Measurements from ENCODE around the gene ZER1.

The ZER1 gene

DNA sequence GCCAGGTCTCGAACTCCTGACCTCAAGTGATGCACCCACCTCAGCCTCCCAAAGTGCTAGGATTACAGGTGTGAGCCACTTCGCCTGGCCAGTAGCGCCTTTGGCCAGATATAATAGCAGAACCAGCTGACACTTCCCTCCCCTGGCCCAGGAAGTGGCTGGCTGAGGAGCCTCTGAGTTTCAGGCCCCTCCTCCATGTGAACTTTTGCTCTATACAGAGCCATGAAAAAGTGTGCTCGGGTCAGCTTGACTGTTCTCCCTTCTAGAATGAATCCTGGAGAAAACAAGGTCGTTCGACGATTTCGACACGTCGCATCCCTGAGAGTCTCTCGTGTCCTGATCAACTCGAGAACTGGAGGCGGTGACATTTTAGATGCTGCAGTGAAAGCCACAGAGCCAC, 39.2 kb downstream of the ZER1 start:
- DNase-seq: no peak

DNA sequence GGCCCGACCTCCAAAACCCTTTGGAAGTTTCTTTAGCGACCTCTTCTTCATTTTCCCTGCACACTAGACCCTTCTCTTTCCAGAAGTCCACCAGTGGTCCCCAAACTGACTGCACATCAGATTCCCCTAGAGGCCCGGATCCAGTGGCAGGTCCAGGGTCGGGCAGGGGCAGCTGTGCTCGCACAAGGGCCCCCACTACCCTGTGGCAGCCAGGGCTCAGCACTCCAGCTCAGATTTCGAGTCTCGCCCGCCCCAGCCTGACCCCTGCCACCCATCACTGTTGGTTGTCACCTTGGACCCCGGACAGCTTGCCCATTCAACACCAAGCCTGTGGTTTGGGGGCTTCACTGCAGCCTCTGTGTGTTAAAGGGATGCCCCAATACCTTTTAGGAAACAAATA, 40.0 kb downstream of the ZER1 start:
- no peak for DNase-seq

DNA sequence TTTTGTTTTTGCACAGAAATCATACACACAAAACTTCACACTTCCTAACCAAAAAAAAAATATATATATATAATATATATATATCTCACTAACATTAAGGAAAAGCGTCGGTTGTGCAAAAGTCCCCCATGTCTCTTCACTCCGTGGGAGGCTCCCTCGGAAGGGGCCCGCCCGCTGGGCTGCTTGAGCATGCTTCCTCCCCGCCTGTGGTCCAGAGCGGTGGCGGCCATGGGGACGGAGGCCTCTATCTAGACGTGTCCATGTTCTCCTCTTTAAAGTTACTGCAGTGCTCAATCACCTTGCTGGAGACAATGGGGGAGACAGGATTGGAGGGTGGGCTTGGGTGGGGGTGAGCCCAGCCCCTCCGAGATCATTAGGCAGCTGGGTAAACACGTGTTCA, 40.6 kb downstream of the ZER1 start:
- no peak for DNase-seq

DNA sequence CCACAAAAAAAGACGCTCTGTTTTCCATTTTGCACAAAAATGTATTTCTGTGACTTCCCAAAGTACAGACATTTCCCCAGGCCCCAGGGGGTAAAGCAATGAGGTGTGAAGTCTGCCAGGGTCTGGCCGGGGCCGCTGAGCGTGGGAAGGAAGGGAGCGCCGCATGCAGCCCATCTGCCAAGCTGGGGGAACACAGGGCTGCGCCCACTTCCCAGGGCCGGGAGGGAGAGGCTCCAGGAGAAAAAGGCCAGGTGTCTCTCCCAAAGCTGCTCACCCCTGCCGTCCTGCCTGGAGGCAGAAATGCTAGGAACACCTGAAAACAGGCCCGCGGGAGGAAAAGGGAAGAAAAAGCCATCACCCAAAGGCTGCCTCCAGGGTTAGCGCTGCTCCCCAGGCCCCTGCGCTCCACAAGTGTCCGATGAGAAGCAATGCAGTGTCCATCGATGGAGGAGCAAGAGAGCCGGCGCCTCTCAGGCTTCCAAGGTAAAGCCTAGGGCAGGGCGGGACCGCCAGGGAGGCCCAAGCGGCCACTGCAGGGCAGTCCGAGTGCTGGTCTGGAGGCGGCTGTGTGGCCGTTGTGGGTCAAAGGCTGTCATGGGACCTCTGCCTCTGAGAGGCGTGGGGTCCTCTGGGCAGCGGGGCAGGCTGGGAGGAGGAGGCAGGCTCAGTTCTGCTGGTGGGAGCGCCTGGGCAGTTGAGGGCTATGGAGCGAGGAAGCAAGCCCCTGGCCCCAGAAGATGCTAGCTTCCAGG, 41.8 kb downstream of the ZER1 start:
- DNase-seq: no peak

DNA sequence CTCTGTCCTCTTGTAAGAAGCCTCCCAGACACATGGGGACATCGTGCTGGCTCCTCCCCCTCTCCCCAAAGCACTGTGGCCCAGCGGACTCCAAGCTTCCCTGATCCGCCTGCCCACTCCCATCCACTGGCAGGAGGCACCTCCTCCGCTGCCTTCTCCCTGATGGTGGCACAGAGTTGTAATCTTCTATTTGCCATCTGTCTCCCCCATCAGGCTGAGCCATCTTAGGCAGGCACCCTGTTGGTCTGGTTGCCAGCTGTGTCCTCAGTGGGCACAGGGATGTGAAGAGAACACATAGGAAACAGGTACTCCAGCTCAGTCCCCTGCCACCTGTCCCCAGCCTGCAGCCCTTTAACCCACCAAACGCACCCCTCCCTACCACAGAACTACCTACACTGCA, 42.4 kb downstream of the ZER1 start:
- no peak for DNase-seq

DNA sequence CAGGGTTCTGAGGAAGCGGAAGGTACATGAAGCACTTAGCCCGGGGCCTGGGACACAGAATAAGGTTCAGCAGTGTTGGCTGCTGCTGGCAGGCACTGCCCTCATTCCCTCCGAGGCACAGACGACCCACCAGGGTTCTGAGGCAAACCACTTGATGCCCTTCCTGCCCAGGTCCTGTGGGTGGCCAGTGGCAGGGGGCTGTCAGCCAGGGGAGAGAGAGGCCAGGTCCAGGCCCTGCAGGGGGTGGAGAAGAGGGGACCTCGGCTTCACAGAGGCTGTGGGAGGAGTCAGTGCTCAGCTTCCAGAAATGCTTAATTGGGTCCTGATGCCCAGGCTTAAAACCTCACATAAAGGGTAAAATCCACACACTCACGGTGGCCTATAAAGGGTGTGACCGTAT, 43.4 kb downstream of the ZER1 start:
- no peak for DNase-seq

DNA sequence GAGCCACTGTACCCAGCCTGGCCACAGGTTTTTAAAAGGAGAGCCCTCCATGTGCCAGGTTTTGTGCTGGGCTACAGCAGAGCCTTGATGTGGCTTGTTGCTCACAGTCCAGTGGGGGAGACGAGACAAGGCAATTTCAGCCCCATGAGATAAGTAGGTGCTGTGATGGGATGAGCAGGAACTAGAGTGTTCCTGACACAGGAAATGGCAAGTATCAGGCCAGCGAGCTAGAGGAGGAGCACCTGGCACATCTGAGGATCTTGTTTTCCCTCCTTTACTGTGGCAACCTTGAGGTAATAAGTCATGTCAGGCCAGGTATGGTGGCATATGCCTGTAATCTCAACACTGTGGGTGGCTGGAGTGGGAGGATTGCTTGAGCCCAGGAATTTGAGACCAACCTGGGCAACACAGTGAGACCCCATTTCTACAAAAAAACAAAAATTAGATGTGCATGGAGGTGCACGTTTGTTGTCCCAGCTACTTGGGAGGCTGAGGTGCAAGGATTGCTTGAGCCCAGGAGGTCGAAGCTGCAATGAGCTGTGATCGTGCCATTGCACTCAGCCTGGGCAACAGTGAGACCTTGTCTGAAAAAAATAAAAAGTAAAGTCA, 44.0 kb downstream of the ZER1 start:
- DNase-seq: no peak

DNA sequence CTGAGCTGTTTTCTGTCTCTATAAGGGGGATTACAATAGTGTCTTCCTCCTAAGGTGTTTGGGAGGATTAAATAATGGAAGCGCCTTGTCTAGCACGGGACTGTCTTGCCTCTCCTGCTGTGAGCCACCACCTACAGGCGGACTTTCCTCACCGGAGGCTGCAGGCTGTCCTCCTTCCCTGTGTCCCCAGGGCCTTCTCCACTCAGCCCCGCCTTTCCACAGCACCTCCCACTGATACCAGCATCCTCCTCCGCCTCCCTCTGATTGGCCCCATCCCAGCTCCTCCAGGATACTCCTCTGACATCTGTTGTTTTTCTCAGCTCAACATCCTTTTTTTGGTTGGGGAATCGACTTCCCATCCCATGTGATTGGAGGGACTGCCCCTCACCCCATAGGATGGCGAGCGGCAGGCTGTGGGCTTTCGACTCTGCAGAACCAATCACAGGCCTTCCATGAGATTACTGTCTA, 46.9 kb downstream of the ZER1 start:
- peak; percentile 7 for DNase-seq

DNA sequence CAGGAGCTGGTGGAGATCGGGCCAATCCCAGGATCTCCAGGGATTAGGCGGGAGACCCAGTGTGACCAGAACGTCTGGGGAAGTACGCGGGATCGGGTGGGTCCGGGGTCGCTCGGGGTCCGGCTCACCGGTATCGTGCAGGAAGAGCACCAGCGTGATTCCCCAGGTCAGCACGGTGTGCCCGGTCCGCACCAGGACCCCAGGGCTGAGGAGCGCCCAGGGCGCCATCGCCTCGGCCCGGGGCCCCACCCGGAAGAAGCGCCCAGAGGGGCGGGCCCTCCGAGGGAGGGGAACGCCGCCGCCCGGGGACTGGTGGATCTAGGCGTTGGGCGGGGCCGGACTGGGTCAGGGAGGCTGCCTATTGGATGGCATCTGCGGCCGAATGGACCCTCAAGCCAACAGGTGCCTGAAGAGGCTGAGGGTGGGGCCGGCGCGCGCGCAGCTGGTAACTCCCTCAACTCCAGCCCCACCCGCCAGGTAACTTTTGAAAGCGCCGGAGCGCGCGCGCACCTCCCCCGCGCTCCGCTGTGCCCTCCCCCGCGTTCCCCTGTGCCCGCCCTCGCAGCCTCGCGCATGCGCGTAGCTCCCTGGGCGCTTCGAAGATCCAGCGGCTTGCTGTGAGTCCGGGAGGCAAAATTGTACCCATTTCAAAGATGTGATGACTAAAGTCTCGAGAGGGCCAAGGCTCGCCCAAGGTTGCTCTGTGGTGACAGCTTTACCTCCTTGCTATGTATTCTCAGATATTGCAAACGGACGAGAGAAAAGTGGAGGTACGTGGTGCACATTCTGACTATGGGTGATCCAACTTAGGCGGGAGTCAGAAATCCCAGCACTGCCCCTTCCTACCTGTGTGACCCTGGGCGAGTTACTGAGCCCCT, 47.6 kb downstream of the ZER1 start, which contains the start of gene ZDHHC12:
ZDHHC12 (minus strand) TSS at position 262 of the 878 bp plus-strand sequence; CDS start at position 228, 34 bp downstream.
- peak; percentile 71 for DNase-seq

DNA sequence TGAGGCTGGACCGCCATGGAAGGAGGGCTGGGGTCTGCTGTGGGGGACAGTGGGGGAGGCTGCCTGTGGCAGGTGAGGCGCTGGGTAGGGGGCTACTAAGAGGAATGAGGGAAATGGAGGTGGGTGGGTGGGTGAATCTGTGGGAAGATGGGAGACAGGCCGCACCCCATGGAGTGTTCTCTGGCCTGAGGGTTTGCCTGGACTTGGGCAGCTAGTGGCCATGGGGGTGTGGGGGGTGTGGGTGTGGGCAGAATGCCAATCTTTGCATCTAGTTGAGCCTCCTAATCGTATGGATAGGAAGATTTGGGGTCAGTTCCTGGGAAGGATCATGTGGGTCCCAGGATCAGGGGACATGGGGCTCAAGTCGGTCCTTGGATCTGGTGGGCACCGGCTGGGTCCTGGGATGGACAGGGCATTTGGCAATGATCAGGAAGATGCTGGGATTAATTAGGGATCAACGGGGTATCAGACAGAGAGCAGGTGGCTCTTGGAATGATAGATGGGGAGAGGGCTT, 48.3 kb downstream of the ZER1 start:
- DNase-seq: no peak

DNA sequence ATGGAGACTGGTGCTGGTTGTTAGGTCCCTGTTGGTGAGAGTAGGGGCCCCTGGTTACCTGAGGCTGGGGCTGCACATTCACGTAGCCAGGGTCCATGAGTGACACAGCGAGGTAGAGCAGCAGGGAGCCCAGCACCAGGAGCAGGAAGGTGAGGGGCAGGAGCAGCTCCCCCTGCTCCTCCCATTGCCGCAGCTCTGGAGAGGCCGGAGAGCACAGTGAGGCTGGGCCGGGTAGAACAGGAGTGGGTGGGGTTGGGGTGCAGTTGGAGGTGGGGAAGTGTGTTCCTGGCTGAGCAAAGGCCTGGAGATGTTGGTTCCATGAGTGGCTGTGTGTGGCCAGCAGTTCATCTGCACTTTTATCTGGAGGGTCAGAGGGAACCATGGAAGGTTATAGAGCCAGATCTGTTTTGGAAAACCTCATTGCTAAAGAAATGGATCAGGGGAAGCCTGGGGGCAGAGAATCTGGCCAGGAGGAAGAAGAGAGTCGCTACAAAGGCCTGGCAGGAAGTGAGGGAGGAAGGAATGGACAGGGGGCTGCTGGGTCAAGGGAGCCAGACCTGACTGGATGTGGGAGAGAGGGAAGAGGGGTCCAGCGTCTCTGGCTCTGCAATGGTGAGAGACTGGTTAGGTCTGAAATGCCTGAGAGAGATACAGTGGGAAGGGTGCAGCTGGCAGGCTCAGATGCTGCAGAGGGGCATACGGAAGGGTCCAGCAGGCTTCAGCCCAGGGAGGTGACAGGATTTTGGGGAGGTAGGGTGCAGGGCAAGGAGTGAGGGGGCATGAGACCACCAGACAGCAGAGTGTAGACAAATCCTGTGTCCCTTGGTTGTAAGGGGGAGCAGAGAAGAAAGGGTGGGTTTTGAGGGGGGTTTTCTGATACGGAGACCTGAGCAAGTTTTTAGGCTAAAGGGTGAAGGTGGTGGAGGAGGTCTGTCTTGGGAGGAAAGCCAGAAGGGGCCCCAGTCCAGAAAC, 49.1 kb downstream of the ZER1 start:
- DNase-seq: no peak

DNA sequence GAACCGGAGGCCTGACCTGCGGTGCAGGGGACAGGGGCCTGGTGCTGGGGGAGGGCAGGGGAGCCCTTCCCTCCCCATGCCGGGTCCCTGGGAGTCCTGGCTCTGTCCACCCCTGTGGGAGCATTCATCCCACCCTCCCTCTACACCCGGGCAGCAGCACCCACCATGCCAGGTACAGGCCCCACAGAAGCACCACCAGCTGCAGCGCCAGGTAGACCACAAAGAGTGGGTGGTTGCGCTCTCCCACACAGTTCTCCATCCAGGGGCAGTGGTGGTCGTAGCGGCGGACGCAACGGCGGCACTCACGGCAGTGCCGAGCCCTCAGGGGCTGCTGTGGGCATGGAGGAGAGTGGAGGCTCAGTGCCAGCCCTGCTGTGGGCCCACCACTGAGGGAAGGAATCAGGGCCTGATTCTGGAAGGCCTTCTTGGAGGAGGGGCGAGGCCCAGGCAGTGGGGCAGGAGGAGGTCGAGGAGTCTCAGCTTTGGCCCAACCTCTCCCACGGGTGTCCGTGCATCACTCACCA, 50.2 kb downstream of the ZER1 start:
- no peak for DNase-seq

DNA sequence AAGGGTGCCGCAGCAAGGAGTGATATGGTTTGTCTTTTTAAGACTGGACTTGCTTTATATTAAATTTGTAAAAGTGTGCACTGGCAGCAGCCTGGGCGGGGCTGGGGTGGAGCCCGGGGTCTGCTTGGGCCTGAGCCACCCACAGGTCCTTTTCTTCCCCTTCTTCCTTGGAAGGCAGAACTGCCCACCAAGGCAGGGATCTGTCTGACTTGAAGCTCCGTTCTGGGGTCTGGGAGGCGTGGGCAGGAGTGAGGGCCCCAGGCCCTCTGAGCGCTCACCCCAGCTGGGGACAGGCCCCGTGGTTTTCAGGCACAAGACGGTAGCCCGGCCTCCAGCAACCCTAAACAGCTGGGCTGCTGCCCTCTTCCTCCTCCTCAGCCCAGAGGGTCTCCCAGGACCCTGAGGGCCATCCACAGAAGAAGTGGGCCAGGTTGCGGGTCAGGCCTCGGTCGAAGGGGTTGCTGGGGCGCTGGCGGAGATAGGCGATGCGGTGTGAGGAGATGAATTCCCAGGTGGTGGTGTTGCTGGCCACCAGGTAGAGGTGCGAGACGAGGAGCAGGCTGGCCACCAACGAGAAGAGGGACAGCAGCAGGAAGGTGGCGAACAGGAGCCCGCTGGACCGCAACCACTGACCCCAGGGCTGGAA, 50.8 kb downstream of the ZER1 start:
- DNase-seq: no peak

DNA sequence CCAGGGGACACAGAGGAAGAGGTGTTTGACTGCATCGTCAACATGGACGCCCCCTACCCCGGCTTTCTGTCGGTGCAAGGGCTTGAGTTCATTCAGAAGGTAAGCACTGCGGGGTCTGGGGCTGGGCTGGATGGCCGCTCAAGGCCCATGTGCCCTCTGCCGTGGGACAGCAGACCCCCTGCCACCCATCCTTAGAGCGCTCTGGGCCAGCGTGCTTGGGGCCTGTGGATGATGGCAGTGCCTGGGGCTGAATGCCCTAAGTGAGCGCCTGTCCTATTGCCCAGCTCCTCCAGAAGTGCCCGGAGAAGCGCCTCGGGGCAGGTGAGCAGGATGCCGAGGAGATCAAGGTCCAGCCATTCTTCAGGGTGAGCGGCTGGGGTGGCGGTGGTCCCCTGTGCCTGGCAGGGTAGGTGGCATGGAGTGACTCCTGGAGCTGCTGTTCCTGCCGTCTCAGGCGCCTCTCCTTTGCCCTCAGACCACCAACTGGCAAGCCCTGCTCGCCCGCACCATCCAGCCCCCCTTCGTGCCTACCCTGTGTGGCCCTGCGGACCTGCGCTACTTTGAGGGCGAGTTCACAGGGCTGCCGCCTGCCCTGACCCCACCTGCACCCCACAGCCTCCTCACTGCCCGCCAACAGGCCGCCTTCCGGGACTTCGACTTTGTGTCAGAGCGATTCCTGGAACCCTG, 51.7 kb downstream of the ZER1 start:
- no peak for DNase-seq

DNA sequence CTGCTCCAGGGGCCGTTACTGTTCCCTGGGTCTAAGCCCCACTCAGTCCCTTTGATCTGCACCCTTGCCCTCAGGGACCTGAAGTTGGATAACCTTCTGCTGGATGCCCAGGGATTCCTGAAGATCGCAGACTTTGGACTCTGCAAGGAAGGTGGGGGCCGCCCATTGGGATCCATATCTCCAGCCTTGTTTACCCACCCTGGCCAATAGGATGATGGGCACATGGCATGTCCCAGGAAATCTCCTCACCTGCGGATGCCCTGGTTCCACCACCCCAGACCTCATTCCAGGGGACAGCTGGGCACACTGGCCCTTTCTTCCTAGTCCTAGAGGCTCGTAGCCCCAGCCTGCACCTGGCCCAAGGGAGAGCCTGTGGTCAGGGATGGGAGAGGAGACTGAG, 53.3 kb downstream of the ZER1 start:
- no peak for DNase-seq

DNA sequence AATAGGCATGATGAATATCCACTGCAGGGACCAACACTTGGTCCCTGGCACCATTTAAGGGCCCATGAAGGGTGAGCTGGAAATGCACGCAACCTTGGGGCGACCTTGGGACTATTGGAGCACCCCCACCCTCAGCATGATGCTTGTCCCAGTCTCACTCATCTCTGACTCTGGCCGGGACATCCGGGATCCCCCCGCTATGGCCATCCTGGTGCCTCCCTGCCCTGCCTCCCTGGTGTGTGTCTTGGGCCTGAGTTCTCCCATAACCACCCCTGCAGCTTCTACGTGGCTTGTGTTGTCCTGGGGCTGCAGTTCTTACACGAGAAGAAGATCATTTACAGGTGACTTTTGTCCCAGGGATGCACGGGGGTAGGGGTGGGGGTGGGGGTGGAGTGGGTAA, 53.7 kb downstream of the ZER1 start:
- no peak for DNase-seq

DNA sequence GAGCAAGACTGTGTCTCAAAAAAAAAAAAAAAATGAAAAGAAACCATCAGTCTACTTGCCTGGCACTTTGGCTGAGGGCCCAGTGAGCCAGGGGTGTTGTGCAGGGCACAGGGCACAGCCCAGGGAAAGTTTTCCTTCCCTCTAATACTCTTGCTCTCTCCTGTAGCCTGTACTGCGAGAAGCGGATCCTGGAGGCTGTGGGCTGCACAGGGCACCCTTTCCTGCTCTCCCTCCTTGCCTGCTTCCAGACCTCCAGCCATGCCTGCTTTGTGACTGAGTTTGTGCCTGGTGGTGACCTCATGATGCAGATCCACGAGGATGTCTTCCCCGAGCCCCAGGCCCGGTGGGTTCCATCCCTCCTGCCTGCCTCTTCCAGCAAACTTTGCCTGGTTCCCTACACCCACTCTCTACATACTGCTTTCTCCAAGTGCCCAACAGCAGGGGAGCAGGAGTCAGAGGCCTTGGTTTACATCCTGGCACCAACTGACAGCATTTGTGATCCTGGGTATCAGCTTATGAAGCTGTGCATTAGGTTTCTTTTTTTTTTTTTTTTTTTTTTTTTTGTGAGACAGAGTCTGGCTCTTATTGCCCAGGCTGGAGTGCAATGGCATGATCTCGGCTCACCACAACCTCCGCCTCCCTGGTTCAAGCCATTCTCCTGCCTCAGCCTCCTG, 55.0 kb downstream of the ZER1 start:
- DNase-seq: no peak

DNA sequence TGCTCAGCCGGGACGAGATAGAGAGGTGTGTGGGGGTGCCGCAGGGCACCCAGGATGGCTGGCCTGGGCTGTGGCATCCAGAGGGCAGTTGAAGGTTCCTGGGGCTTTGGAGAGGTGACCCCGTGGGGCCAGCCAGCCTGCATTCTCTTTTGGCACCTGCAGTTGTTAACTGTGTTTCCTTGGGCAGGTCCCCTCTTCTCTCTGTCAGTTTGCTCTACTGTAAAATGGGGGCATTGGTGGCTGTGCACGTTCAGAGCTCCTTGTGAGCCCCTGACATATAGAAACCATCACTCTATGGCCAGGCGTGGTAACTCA, 56.3 kb downstream of the ZER1 start:
- no peak for DNase-seq

DNA sequence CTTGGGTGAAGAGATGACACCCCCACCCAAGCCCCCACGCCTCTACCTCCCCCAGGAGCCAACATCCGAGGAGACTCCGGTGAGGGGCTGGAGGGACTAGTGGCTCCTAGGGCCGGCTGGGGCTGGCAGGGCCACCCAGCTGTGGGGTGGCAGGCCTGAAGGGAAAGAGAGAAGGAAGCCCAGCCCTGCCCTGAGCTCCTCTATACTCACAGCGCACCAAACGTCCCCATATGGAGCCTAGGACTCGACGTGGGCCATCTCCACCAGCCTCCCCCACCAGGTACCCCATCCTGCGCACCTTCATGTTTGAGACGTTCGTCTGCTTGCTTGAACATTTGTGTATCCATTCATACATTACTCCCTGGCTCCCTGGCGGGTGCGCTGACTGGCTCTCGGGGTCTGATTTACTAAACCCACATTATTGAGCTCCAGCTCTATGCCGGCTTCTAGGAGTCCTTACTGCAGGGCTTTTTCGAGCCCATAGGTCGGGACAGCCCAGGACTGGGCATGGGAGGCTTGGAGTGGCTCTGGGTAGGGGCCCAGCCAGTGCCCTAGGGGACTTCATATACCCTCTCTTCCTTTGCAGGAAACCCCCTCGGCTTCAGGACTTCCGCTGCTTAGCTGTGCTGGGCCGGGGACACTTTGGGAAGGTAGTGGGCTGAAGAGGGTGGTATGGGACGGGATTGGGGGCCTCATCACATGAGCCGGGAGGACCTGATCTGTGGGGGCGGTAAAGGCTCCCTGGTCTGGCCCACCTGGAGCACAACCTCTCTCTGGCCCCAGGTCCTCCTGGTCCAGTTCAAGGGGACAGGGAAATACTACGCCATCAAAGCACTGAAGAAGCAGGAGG, 56.9 kb downstream of the ZER1 start:
- no peak for DNase-seq

All from amniotic stem cell (primary cell).